ENCODE results near the gene PREX1.

Gene PREX1

GRCh38 chr20:48644286-48644828 lies 183.4 kb downstream of the PREX1 start:
- no peak for DNase-seq (ENCODE audit: low read depth in 1 of 2, low spot score in 1 of 2)

- DNase-seq (ENCODE audit: low read depth in 1 of 2, low spot score in 1 of 2): no peak
Observed at GRCh38 chr20:48642105-48642880, 185.5 kb downstream of the PREX1 start.

GRCh38 chr20:48640871-48641270 lies 186.9 kb downstream of the PREX1 start:
- DNase-seq (ENCODE audit: low read depth in 1 of 2, low spot score in 1 of 2): no peak

GRCh38 chr20:48639899-48640298 lies 187.9 kb downstream of the PREX1 start:
- no peak for DNase-seq (ENCODE audit: low read depth in 1 of 2, low spot score in 1 of 2)

- no peak for DNase-seq (ENCODE audit: low read depth in 1 of 2, low spot score in 1 of 2)
Observed at GRCh38 chr20:48638546-48638945, 189.3 kb downstream of the PREX1 start.

GRCh38 chr20:48637461-48637860 lies 190.3 kb downstream of the PREX1 start:
- DNase-seq (ENCODE audit: low read depth in 1 of 2, low spot score in 1 of 2): no peak

GRCh38 chr20:48636301-48636700 lies 191.5 kb downstream of the PREX1 start:
- DNase-seq (ENCODE audit: low read depth in 1 of 2, low spot score in 1 of 2): no peak

- peak; percentile 49 to 54 for DNase-seq (ENCODE audit: low read depth in 1 of 2, low spot score in 1 of 2)
Observed at GRCh38 chr20:48635791-48636267, 192.0 kb downstream of the PREX1 start.

- no peak for DNase-seq (ENCODE audit: low read depth in 1 of 2, low spot score in 1 of 2)
Observed at GRCh38 chr20:48635361-48635760, 192.4 kb downstream of the PREX1 start.

GRCh38 chr20:48634641-48635040 lies 193.2 kb downstream of the PREX1 start:
- DNase-seq (ENCODE audit: low read depth in 1 of 2, low spot score in 1 of 2): no peak

GRCh38 chr20:48633620-48634257 lies 194.1 kb downstream of the PREX1 start:
- DNase-seq (ENCODE audit: low read depth in 1 of 2, low spot score in 1 of 2): no peak

- DNase-seq (ENCODE audit: low read depth in 1 of 2, low spot score in 1 of 2): no peak
Observed at GRCh38 chr20:48632825-48633619, 194.8 kb downstream of the PREX1 start.

- DNase-seq (ENCODE audit: low read depth in 1 of 2, low spot score in 1 of 2): no peak
Observed at GRCh38 chr20:48632017-48632824, 195.6 kb downstream of the PREX1 start.

GRCh38 chr20:48631114-48632016 lies 196.4 kb downstream of the PREX1 start:
- DNase-seq (ENCODE audit: low read depth in 1 of 2, low spot score in 1 of 2): no peak

GRCh38 chr20:48630342-48631075 lies 197.3 kb downstream of the PREX1 start:
- DNase-seq (ENCODE audit: low read depth in 1 of 2, low spot score in 1 of 2): no peak

GRCh38 chr20:48629960-48630315 lies 197.9 kb downstream of the PREX1 start:
- DNase-seq (ENCODE audit: low read depth in 1 of 2, low spot score in 1 of 2): no peak

GRCh38 chr20:48629069-48629959 lies 198.5 kb downstream of the PREX1 start:
- no peak for DNase-seq (ENCODE audit: low read depth in 1 of 2, low spot score in 1 of 2)

- DNase-seq (ENCODE audit: low read depth in 1 of 2, low spot score in 1 of 2): no peak
Observed at GRCh38 chr20:48627737-48628128, 200.1 kb downstream of the PREX1 start.
